HepG2 (cell line): ENCODE data around the gene RNASE13. TPM values are rescaled to one million over a fixed set of nuclear protein-coding genes. Genes with fewer than 3 reads are reported as not detected.

Experiments used
- ATF5 ChIP-seq: sonication (generic); formaldehyde crosslinking; IDR thresholded peaks from 2 replicates; pipeline ENCODE4 v1.4.0; 2020; ENCODE audit warnings: mild to moderate bottlenecking, low read depth, missing genetic modification reagents
- BRD4 ChIP-seq: sonication (generic); formaldehyde crosslinking; IDR thresholded peaks from 2 replicates; pipeline ENCODE4 v1.4.0; 2020; ENCODE audit warnings: missing genetic modification reagents
- CTCF ChIP-seq: sonication (generic); formaldehyde crosslinking; IDR thresholded peaks from 2 replicates; pipeline ENCODE4 v1.5.0; 2020; ENCODE audit warnings: mild to moderate bottlenecking, missing genetic modification reagents, moderate library complexity
- FOXJ3 ChIP-seq: sonication (generic); formaldehyde crosslinking; IDR thresholded peaks from 2 replicates; pipeline ENCODE4 v1.4.0; 2020; ENCODE audit warnings: missing genetic modification reagents, mild to moderate bottlenecking, borderline replicate concordance
- HOXA7 ChIP-seq: sonication (generic); formaldehyde crosslinking; IDR thresholded peaks from 2 replicates; pipeline ENCODE4 v1.8.1; 2022; ENCODE audit warnings: mild to moderate bottlenecking, missing genetic modification reagents, moderate library complexity
- IRF2 ChIP-seq: IDR thresholded peaks from 2 replicates; pipeline ENCODE4 v1.6.1; 2018; ENCODE audit warnings: missing genetic modification reagents, missing compliant biosample characterization
- MAFG ChIP-seq: sonication (generic); formaldehyde crosslinking; IDR thresholded peaks from 2 replicates; pipeline ENCODE4 v1.5.1; 2020; ENCODE audit warnings: mild to moderate bottlenecking, missing genetic modification reagents
- MXD3 ChIP-seq: IDR thresholded peaks from 2 replicates; pipeline ENCODE4 v1.6.1; 2016; ENCODE audit warnings: mild to moderate bottlenecking, missing biosample characterization, missing genetic modification reagents
- MXI1 ChIP-seq: IDR thresholded peaks from 3 replicates; pipeline ENCODE4 v1.6.1; 2012; ENCODE audit warnings: low read depth, low read length, inconsistent platforms, borderline replicate concordance
- NONO ChIP-seq, 2 experiments: fragments of 450-650 bp in 1 of 2; sonication (generic) in 1 of 2; formaldehyde crosslinking in 1 of 2; IDR thresholded peaks in 1 of 2; conservative IDR thresholded peaks in 1 of 2; 2 replicates each; pipeline versions ENCODE4 v1.6.1 to v1.8.0; 2017 to 2022; ENCODE audit warnings: mild to moderate bottlenecking in 1 of 2, missing genetic modification reagents in 1 of 2, moderate library complexity in 1 of 2
- SIN3A ChIP-seq: IDR thresholded peaks from 2 replicates; pipeline ENCODE4 v1.6.1; 2011; ENCODE audit warnings: low read depth, mild to moderate bottlenecking, control low read depth, low read length, borderline replicate concordance
- SP1 ChIP-seq, 2 experiments: fragments of 450-650 bp in 1 of 2; sonication (generic) in 1 of 2; formaldehyde crosslinking in 1 of 2; IDR thresholded peaks; 2 replicates each; pipeline versions ENCODE4 v1.4.0 to v1.6.1; 2016 to 2020; ENCODE audit warnings: missing genetic modification reagents in 1 of 2
- SRY ChIP-seq: sonication (generic); formaldehyde crosslinking; IDR thresholded peaks from 2 replicates; pipeline ENCODE4 v1.8.0; 2022; ENCODE audit warnings: mild to moderate bottlenecking, missing genetic modification reagents
- XBP1 ChIP-seq: sonication (generic); formaldehyde crosslinking; IDR thresholded peaks from 2 replicates; pipeline ENCODE4 v1.5.0; 2020; ENCODE audit warnings: missing genetic modification reagents
- ZNF407 ChIP-seq: sonication (generic); formaldehyde crosslinking; IDR thresholded peaks from one replicate; pipeline ENCODE4 v1.5.1; 2020; ENCODE audit warnings: mild to moderate bottlenecking, missing genetic modification reagents; ENCODE audit errors: not compliant biosample characterization
- ZNF747 ChIP-seq: sonication (generic); formaldehyde crosslinking; IDR thresholded peaks from 2 replicates; pipeline ENCODE4 v1.8.1; 2023; ENCODE audit warnings: missing genetic modification reagents, mild to moderate bottlenecking, borderline replicate concordance
- ZNF768 ChIP-seq: sonication (generic); formaldehyde crosslinking; IDR thresholded peaks from 2 replicates; pipeline ENCODE4 v1.4.0; 2020; ENCODE audit warnings: missing genetic modification reagents
- polyA plus RNA-seq, 8 experiments: library from polyadenylated mRNA; depleted of rRNA in 3 of 8; stranded (reverse) in 7 of 8; unstranded in 1 of 8; fragments of >200 nt; fragmentation: Illumina TruSeq in 4 of 8; extraction: Trizol in 4 of 8; gene quantifications; 2 replicates each; pipeline versions ENCODE4 v1.2.1 to v1.2.3, GENCODE V29; 2011 to 2016; ENCODE audit warnings: low read depth in 4 of 8, missing spikeins in 1 of 8, mixed read lengths in 1 of 8; ENCODE audit not compliant: insufficient read depth in 1 of 8
- total RNA-seq, 5 experiments: library from RNA; depleted of rRNA; stranded (reverse); fragments of >200 nt; fragmentation: Illumina TruSeq; extraction: Trizol; gene quantifications; 2 replicates each; pipeline ENCODE4 v1.2.3, GENCODE V29; 2016; ENCODE audit warnings: low read depth in 1 of 5

The RNASE13 gene
- total and polyA plus RNA-seq, 2 of the 13 experiments (the other 11 are each of a cell fraction or from before 2014, with no cell fraction given) = 1.0 TPM; not detected in 1

GRCh38 chr14:21071225-21072030, 36.8 kb upstream of the RNASE13 start (continued):
- TF ChIP-seq MXD3 (CRISPR knock-in tag) = peak; percentile 88; the same call in 1 of the 2 replicates
- 0 out of 3 replicates have a peak, but pooled peaks have one; percentile 18 for TF ChIP-seq MXI1
- TF ChIP-seq NONO (IDR thresholded peaks at IDR 0.05) = no peak
- no peak; the same call in 1 of the 2 replicates for TF ChIP-seq NONO (CRISPR knock-in tag; conservative IDR thresholded peaks at IDR 0.05)
- TF ChIP-seq MAFG (CRISPR knock-in tag) = no peak
- peak; percentile 65; the same call in 1 of the 2 replicates for TF ChIP-seq ZNF768
- peak; percentile 11 for TF ChIP-seq CTCF (CRISPR knock-in tag)
- peak; percentile 13; the same call in 1 of the 2 replicates for TF ChIP-seq BRD4 (CRISPR knock-in tag)
- TF ChIP-seq ZNF407 (CRISPR knock-in tag) = no peak
- 0 out of 2 replicates have a peak, but pooled peaks have one; percentile 10 for TF ChIP-seq SRY (CRISPR knock-in tag)
- TF ChIP-seq ZNF747 (CRISPR knock-in tag) = no peak
- no peak for TF ChIP-seq FOXJ3 (CRISPR knock-in tag)
- no peak for TF ChIP-seq XBP1
- no peak for TF ChIP-seq IRF2 (CRISPR knock-in tag)
- peak; percentile 79; the same call in 1 of the 2 replicates for TF ChIP-seq HOXA7
- TF ChIP-seq SIN3A = no peak
- no peak for TF ChIP-seq ATF5
- no peak for TF ChIP-seq SP1 (IDR thresholded peaks at IDR 0.05)
- 0 out of 2 replicates have a peak, but pooled peaks have one; percentile 12 for TF ChIP-seq SP1 (CRISPR knock-in tag; IDR thresholded peaks at IDR 0.05)
